ENCODE data around the gene BDKRB2. TPM values are rescaled to one million over a fixed set of nuclear protein-coding genes. Genes with fewer than 3 reads are reported as not detected.

The BDKRB2 gene
- total RNA-seq, 1 experiment from 2014 or later = 0.28 TPM

DNA sequence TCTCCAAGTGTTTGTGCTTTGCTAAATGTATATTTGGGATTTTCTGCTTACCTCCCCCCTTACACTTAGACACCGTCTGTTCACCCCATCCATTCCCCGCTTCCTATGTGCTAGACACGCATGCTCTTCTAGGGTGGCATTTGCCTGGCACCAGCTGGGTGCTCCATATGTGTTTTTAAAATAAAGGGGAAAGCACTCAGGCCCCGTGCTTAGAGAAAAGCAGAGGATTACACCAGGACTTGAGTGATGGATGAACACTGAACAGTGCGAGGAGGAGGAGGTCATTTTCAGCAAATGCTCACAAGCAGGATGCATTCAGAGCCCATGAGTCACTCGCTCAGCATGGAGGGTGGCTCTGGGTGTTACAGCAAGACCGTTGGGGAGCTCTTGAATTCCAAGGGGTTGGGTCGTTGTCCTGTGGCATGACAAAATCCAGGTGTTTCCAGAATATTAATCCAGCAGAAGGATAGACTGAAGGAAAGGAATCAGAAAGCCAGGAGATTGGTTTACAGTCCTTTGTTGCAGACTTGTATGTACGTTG lies 48.4 kb downstream of the BDKRB2 start:
- peak; percentile 22 to 81 for DNase-seq
- Histone ChIP-seq H3K9me3 (ENCODE audit: insufficient read depth, low read depth) (no peaks in the 10 kb centered on the region), H4K20me1 (ENCODE audit: insufficient read depth) (no peaks in the 10 kb centered on the region), H3K27me3 (ENCODE audit: insufficient read depth, low read depth) (no peaks in the 10 kb centered on the region), H3F3A (ENCODE audit: insufficient read depth, low read depth) (no peaks in the 10 kb centered on the region), H3K27ac (no peak overlapping the region), H2AFZ (no peak overlapping the region), H3K4me3 (no peak overlapping the region), H3K4me1 (replicated peaks; ENCODE audit: insufficient read depth) (peaks cover 17% of the 10 kb centered on the region), H3K36me3 (ENCODE audit: low read depth) (no peaks in the 10 kb centered on the region), H3K79me2 (ENCODE audit: low read depth) (no peaks in the 10 kb centered on the region), H3K9me2 (ENCODE audit: insufficient read depth) (no peaks in the 10 kb centered on the region), H3K4me2 (peak overlapping the region; percentile 4)
- CTCF ChIA-PET = no interaction called here
- TF ChIP-seq EZH2 (IDR thresholded peaks at IDR 0.05; ENCODE audit: low read depth) = no peak
- TF ChIP-seq, protein P1, sequence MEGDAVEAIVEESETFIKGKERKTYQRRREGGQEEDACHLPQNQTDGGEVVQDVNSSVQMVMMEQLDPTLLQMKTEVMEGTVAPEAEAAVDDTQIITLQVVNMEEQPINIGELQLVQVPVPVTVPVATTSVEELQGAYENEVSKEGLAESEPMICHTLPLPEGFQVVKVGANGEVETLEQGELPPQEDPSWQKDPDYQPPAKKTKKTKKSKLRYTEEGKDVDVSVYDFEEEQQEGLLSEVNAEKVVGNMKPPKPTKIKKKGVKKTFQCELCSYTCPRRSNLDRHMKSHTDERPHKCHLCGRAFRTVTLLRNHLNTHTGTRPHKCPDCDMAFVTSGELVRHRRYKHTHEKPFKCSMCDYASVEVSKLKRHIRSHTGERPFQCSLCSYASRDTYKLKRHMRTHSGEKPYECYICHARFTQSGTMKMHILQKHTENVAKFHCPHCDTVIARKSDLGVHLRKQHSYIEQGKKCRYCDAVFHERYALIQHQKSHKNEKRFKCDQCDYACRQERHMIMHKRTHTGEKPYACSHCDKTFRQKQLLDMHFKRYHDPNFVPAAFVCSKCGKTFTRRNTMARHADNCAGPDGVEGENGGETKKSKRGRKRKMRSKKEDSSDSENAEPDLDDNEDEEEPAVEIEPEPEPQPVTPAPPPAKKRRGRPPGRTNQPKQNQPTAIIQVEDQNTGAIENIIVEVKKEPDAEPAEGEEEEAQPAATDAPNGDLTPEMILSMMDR (conservative IDR thresholded peaks at IDR 0.05) = no peak
- intact Hi-C loops (cut with micrococcal nuclease; ENCODE audit: unreplicated experiment) = no loop called here
- BruUV-seq (replicated peaks) = no TSS peak
- POLR2A ChIA-PET (ENCODE audit: unreplicated experiment) = no interaction called here

DNA sequence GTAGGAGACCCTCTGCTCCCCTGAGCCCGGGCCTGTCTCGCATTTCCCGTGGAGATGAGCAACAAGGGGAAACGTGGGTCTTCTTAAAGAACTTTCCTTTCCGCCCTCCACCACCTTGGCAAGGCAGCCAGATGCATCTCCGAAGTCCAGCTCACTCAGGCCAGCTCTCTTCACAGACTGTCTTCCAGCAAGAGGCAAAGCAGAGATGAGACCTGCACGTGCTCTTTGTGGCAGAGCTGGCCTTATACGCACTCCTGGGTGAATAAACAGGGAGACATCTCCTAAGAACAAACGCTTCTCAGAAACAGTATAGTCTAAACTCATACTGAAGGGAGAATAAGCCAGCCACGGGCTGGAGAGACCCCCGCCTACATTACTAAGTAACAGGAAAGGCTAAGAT lies 50.0 kb downstream of the BDKRB2 start:
- H3K4me1 ChIP-seq (replicated peaks; ENCODE audit: insufficient read depth) = peaks cover 17% of the 10 kb centered on the region
- BruUV-seq (replicated peaks) = no TSS peak
- CTCF ChIA-PET = no interaction called here

DNA sequence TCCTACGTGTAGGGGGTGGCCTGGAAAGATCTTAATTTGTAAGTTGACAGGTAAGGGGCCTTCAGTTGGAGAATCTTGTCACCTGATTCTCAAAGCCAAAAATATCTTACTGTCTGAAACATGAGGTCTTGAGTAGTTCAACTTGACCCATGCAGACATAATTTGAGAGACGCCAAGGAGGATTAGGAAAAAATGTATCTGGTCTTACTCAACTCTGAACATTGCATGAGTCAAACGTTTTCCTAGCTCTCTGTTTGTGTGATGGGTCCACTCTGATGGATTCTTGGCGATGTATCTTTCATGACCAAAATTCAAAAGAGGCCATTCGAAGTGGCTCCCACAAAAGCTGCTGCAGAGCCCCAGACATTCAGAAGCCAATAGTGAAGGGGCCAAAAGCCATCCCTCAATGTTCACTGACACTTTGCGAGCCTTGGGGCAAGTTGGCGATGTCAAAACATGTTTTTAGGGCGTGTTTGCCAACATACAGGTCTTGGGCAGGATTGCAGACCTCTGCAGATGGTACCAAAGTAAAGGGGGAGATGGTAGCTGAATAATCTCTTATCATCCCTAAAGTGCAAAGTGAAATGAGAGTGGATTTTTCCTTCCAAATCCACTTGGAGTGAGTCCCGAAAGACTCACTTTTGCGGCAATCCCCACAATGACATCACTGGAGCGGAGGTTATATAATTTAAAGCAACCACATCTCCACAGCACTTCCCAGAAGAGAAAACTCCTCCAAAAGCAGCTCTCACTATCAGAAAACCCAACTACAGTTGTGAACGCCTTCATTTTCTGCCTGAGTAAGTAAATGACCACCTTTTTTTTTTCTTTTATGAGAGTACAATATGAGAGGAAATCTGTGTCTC lies 51.1 kb downstream of the BDKRB2 start, which contains the start of gene BDKRB1:
TSS of gene BDKRB1 (plus strand) at position 710 of the 866 bp plus-strand sequence. CDS start 7,473 bp downstream, outside the sequence.
- TF ChIP-seq, protein P1 (conservative IDR thresholded peaks at IDR 0.05) = no peak
- no peak for TF ChIP-seq EZH2 (IDR thresholded peaks at IDR 0.05; ENCODE audit: low read depth)
- Histone ChIP-seq H4K20me1 (ENCODE audit: insufficient read depth) (no peaks in the 10 kb centered on the region), H3F3A (ENCODE audit: insufficient read depth, low read depth) (peaks cover 8% of the 10 kb centered on the region; the same call in 1 of the 2 replicates), H3K4me2 (no peak within 1 kb of the TSS), H3K27me3 (ENCODE audit: insufficient read depth, low read depth) (no peaks in the 10 kb centered on the region), H3K9me2 (ENCODE audit: insufficient read depth) (no peaks in the 10 kb centered on the region), H3K4me1 (replicated peaks; ENCODE audit: insufficient read depth) (peaks cover 22% of the 10 kb centered on the region), H3K9me3 (ENCODE audit: insufficient read depth, low read depth) (no peaks in the 10 kb centered on the region), H2AFZ (no peak within 1 kb of the TSS), H3K4me3 (no peak within 1 kb of the TSS), H3K36me3 (ENCODE audit: low read depth) (no peaks in the 10 kb centered on the region), H3K27ac (no peak within 1 kb of the TSS), H3K79me2 (ENCODE audit: low read depth) (no peaks in the 10 kb centered on the region)
- no TSS peak for BruUV-seq (replicated peaks)
- POLR2A ChIA-PET (ENCODE audit: unreplicated experiment) = no interaction called here
- intact Hi-C loops (cut with micrococcal nuclease; ENCODE audit: unreplicated experiment) = no loop called here
- peak in 1 of 2 experiments; percentile 59 for DNase-seq
- CTCF ChIA-PET = no interaction called here

More for the DNA sequence above, 50.0 kb downstream of the BDKRB2 start:
- H4K20me1 ChIP-seq (ENCODE audit: insufficient read depth) = no peaks in the 10 kb centered on the region
- intact Hi-C loops (cut with micrococcal nuclease; ENCODE audit: unreplicated experiment) = no loop called here
- H3K27me3 ChIP-seq (ENCODE audit: insufficient read depth, low read depth) = no peaks in the 10 kb centered on the region
- H2AFZ ChIP-seq = no peak overlapping the region
- H3K4me2 ChIP-seq = no peak overlapping the region
- no peaks in the 10 kb centered on the region for H3K9me3 ChIP-seq (ENCODE audit: insufficient read depth, low read depth)
- H3K4me3 ChIP-seq = no peak overlapping the region
- no peak for TF ChIP-seq EZH2 (IDR thresholded peaks at IDR 0.05; ENCODE audit: low read depth)
- TF ChIP-seq, protein P1 (conservative IDR thresholded peaks at IDR 0.05) = no peak
- H3K9me2 ChIP-seq (ENCODE audit: insufficient read depth) = no peaks in the 10 kb centered on the region
- H3K36me3 ChIP-seq (ENCODE audit: low read depth) = no peaks in the 10 kb centered on the region
- no peak overlapping the region for H3K27ac ChIP-seq
- DNase-seq = no peak
- no peaks in the 10 kb centered on the region for H3F3A ChIP-seq (ENCODE audit: insufficient read depth, low read depth)
- H3K79me2 ChIP-seq (ENCODE audit: low read depth) = no peaks in the 10 kb centered on the region
- POLR2A ChIA-PET (ENCODE audit: unreplicated experiment) = no interaction called here

All from PC-9 (cell line).